Chondrocyte (in vitro differentiated cells): ENCODE data around the gene GET3. TPM values are rescaled to one million over a fixed set of nuclear protein-coding genes. Genes with fewer than 3 reads are reported as not detected.

Experiments
- DNase-seq: peaks from one replicate; pipeline ENCODE4 v3.0.0; 2021; ENCODE audit warnings: mixed read lengths, low spot score
- H3K27ac Mint-ChIP-seq: one replicate; pipeline ENCODE4 v1.8.0; 2021; ENCODE audit warnings: mild to moderate bottlenecking, moderate library complexity, mixed read lengths; ENCODE audit not compliant: unreplicated experiment
- H3K27me3 Mint-ChIP-seq: 2 replicates; pipeline ENCODE4 v1.8.0; 2021; ENCODE audit warnings: low read depth, mixed read lengths
- H3K36me3 Mint-ChIP-seq: 2 replicates; pipeline ENCODE4 v1.8.0; 2021; ENCODE audit warnings: low read depth, mixed read lengths
- H3K4me1 Mint-ChIP-seq: 2 replicates; pipeline ENCODE4 v1.8.0; 2021; ENCODE audit warnings: low read depth, mild to moderate bottlenecking, mixed read lengths
- H3K4me3 Mint-ChIP-seq: one replicate; pipeline ENCODE4 v1.8.0; 2021; ENCODE audit warnings: mild to moderate bottlenecking, moderate library complexity, mixed read lengths; ENCODE audit not compliant: unreplicated experiment
- H3K9me3 Mint-ChIP-seq: 2 replicates; pipeline ENCODE4 v1.8.0; 2021; ENCODE audit warnings: low read depth, mixed read lengths
- CTCF ChIP-seq: fragments of 200-600 bp; sonication (generic); IDR thresholded peaks from 2 replicates; pipeline ENCODE4 v1.5.0; 2021; ENCODE audit warnings: antibody characterized with exemption, mild to moderate bottlenecking, moderate library complexity
- total RNA-seq: library from RNA; stranded (reverse); gene quantifications from 3 replicates; pipeline ENCODE4 v1.2.1, GENCODE V29; 2021

GET3 gene
- total RNA-seq, 1 donor from 2014 or later: 48.8 TPM

GRCh38 chr19:12790628-12791344 lies 53.5 kb downstream of the GET3 start:
- H3K4me1 Mint-ChIP-seq: peaks cover 51% of the 10 kb centered on the region
- DNase-seq: no peak
- peaks cover 2% of the 10 kb centered on the region for H3K36me3 Mint-ChIP-seq
- H3K4me3 Mint-ChIP-seq: peak overlapping the region; percentile 97
- peak overlapping the region; percentile 92 for H3K27ac Mint-ChIP-seq
- TF ChIP-seq CTCF: no peak
- no peaks in the 10 kb centered on the region for H3K27me3 Mint-ChIP-seq
- no peaks in the 10 kb centered on the region for H3K9me3 Mint-ChIP-seq

GRCh38 chr19:12791345-12792050 lies 54.2 kb downstream of the GET3 start, which contains the start of gene JUNB:
TSS of gene JUNB (plus strand) at chr19:12791486. CDS start at chr19:12791772, 286 bp downstream.
- DNase-seq: no peak
- Mint-ChIP-seq H3K27me3 (no peaks in the 10 kb centered on the region), H3K36me3 (peaks cover 2% of the 10 kb centered on the region), H3K4me1 (peaks cover 58% of the 10 kb centered on the region), H3K27ac (peak within 1 kb of the TSS; percentile 99), H3K9me3 (no peaks in the 10 kb centered on the region), H3K4me3 (peak within 1 kb of the TSS; percentile 97)
- TF ChIP-seq CTCF: peak; percentile 51

- Mint-ChIP-seq H3K4me3 (peak overlapping the region; percentile 97), H3K36me3 (peaks cover 2% of the 10 kb centered on the region), H3K4me1 (peaks cover 55% of the 10 kb centered on the region), H3K27me3 (no peaks in the 10 kb centered on the region), H3K27ac (peak overlapping the region; percentile 99), H3K9me3 (no peaks in the 10 kb centered on the region)
- peak; percentile 6 for TF ChIP-seq CTCF
- no peak for DNase-seq
Observed at GRCh38 chr19:12792051-12792852, 55.0 kb downstream of the GET3 start.

- no peak for TF ChIP-seq CTCF
- Mint-ChIP-seq H3K4me3 (peak overlapping the region; percentile 97), H3K9me3 (no peaks in the 10 kb centered on the region), H3K27ac (peak overlapping the region; percentile 99), H3K4me1 (peaks cover 50% of the 10 kb centered on the region), H3K36me3 (peaks cover 2% of the 10 kb centered on the region), H3K27me3 (no peaks in the 10 kb centered on the region)
- DNase-seq: no peak
Observed at GRCh38 chr19:12792853-12793289, 55.6 kb downstream of the GET3 start.
